ENCODE measurements around the gene SPPL2C. TPM values are rescaled to one million over a fixed set of nuclear protein-coding genes. Genes with fewer than 3 reads are reported as not detected.

The SPPL2C gene
- total and polyA plus RNA-seq, 4 donors, result not detected

GRCh38 chr17:45814622-45815606 is 29.8 kb upstream of the SPPL2C start:
- H3K27ac ChIP-seq (ENCODE audit: low read depth in 1 of 2, low read length in 2 of 2), result no peak overlapping the region
- peaks cover 0 to 3% of the 10 kb centered on the region in 2 donors for H3K4me1 ChIP-seq (ENCODE audit: control insufficient read depth in 1 of 2, insufficient read depth in 2 of 2, low read length in 2 of 2)
- ATAC-seq (ENCODE audit: low FRiP score) (no peak), DNase-seq (no peak)
- intact Hi-C loops (cut with DNase I), result no loop called here
- H3K36me3 ChIP-seq (ENCODE audit: control insufficient read depth in 1 of 2, insufficient read depth in 2 of 2, low read length in 1 of 2), result no peaks in the 10 kb centered on the region
- H3K27me3 ChIP-seq (ENCODE audit: control insufficient read depth in 1 of 2, insufficient read depth in 2 of 2, low read length in 1 of 2), result no peaks in the 10 kb centered on the region
- WGBS, 2 donors, result 30 to 35% methylated on average over 17 of the region's 17 CpGs
- no peak overlapping the region for H3K4me3 ChIP-seq (ENCODE audit: low read length in 2 of 2)
- no peaks in the 10 kb centered on the region for H3K9me3 ChIP-seq (ENCODE audit: control insufficient read depth, low read length)

- H3K9me3 ChIP-seq (ENCODE audit: control insufficient read depth, low read length), result no peaks in the 10 kb centered on the region
- WGBS, 2 donors, result 76% methylated on average over 6 of the region's 6 CpGs
- H3K4me3 ChIP-seq (ENCODE audit: low read length in 2 of 2), result no peak overlapping the region
- ATAC-seq (ENCODE audit: low FRiP score) (no peak), DNase-seq (no peak)
- no peaks in the 10 kb centered on the region for H3K36me3 ChIP-seq (ENCODE audit: control insufficient read depth in 1 of 2, insufficient read depth in 2 of 2, low read length in 1 of 2)
- intact Hi-C loops (cut with DNase I), result no loop called here
- no peaks in the 10 kb centered on the region for H3K27me3 ChIP-seq (ENCODE audit: control insufficient read depth in 1 of 2, insufficient read depth in 2 of 2, low read length in 1 of 2)
- no peak overlapping the region for H3K27ac ChIP-seq (ENCODE audit: low read depth in 1 of 2, low read length in 2 of 2)
- peaks cover 0 to 3% of the 10 kb centered on the region in 2 donors for H3K4me1 ChIP-seq (ENCODE audit: control insufficient read depth in 1 of 2, insufficient read depth in 2 of 2, low read length in 2 of 2)
These were observed 28.9 kb upstream of the SPPL2C start for GRCh38 chr17:45815752-45816151.

- WGBS, 2 donors, result 81 to 83% methylated on average over 6 of the region's 6 CpGs
- H3K36me3 ChIP-seq (ENCODE audit: control insufficient read depth in 1 of 2, insufficient read depth in 2 of 2, low read length in 1 of 2), result no peaks in the 10 kb centered on the region
- no peaks in the 10 kb centered on the region for H3K27me3 ChIP-seq (ENCODE audit: control insufficient read depth in 1 of 2, insufficient read depth in 2 of 2, low read length in 1 of 2)
- H3K4me1 ChIP-seq (ENCODE audit: control insufficient read depth in 1 of 2, insufficient read depth in 2 of 2, low read length in 2 of 2), result peaks cover 0 to 3% of the 10 kb centered on the region in 2 donors
- intact Hi-C loops (cut with DNase I), result no loop called here
- DNase-seq, result no peak
- ATAC-seq (ENCODE audit: low FRiP score), result no peak
- no peak overlapping the region for H3K27ac ChIP-seq (ENCODE audit: low read depth in 1 of 2, low read length in 2 of 2)
- H3K4me3 ChIP-seq (ENCODE audit: low read length in 2 of 2), result no peak overlapping the region
- no peaks in the 10 kb centered on the region for H3K9me3 ChIP-seq (ENCODE audit: control insufficient read depth, low read length)
These were observed 26.6 kb upstream of the SPPL2C start for GRCh38 chr17:45818041-45818440.

- Histone ChIP-seq H3K36me3 (ENCODE audit: control insufficient read depth in 1 of 2, insufficient read depth in 2 of 2, low read length in 1 of 2) (no peaks in the 10 kb centered on the region), H3K9me3 (ENCODE audit: control insufficient read depth, low read length) (no peaks in the 10 kb centered on the region), H3K4me3 (ENCODE audit: low read length in 2 of 2) (no peak overlapping the region), H3K4me1 (ENCODE audit: control insufficient read depth in 1 of 2, insufficient read depth in 2 of 2, low read length in 2 of 2) (peaks cover 0 to 3% of the 10 kb centered on the region in 2 donors), H3K27me3 (ENCODE audit: control insufficient read depth in 1 of 2, insufficient read depth in 2 of 2, low read length in 1 of 2) (no peaks in the 10 kb centered on the region), H3K27ac (ENCODE audit: low read depth in 1 of 2, low read length in 2 of 2) (no peak overlapping the region)
- DNase-seq (no peak), ATAC-seq (ENCODE audit: low FRiP score) (no peak)
- WGBS, 2 donors, result 82 to 83% methylated on average over 4 of the region's 4 CpGs
- intact Hi-C loops (cut with DNase I), result no loop called here
These were observed 26.0 kb upstream of the SPPL2C start for GRCh38 chr17:45818699-45819098.

- WGBS, 2 donors, result 81 to 86% methylated on average over 6 of the region's 6 CpGs
- Histone ChIP-seq H3K9me3 (ENCODE audit: control insufficient read depth, low read length) (no peaks in the 10 kb centered on the region), H3K27me3 (ENCODE audit: control insufficient read depth in 1 of 2, insufficient read depth in 2 of 2, low read length in 1 of 2) (no peaks in the 10 kb centered on the region), H3K36me3 (ENCODE audit: control insufficient read depth in 1 of 2, insufficient read depth in 2 of 2, low read length in 1 of 2) (no peaks in the 10 kb centered on the region), H3K4me3 (ENCODE audit: low read length in 2 of 2) (no peak overlapping the region), H3K27ac (ENCODE audit: low read depth in 1 of 2, low read length in 2 of 2) (no peak overlapping the region), H3K4me1 (ENCODE audit: control insufficient read depth in 1 of 2, insufficient read depth in 2 of 2, low read length in 2 of 2) (peaks cover 0 to 2% of the 10 kb centered on the region in 2 donors)
- intact Hi-C loops (cut with DNase I), result no loop called here
- no peak for DNase-seq
- no peak for ATAC-seq (ENCODE audit: low FRiP score)
These were observed 25.0 kb upstream of the SPPL2C start for GRCh38 chr17:45819632-45820031.

- 53 to 56% methylated on average over 6 of the region's 6 CpGs for WGBS, 2 donors
- no peaks in the 10 kb centered on the region for H3K36me3 ChIP-seq (ENCODE audit: control insufficient read depth in 1 of 2, insufficient read depth in 2 of 2, low read length in 1 of 2)
- no peak overlapping the region for H3K27ac ChIP-seq (ENCODE audit: low read depth in 1 of 2, low read length in 2 of 2)
- DNase-seq (no peak), ATAC-seq (ENCODE audit: low FRiP score) (no peak)
- no peaks in the 10 kb centered on the region for H3K27me3 ChIP-seq (ENCODE audit: control insufficient read depth in 1 of 2, insufficient read depth in 2 of 2, low read length in 1 of 2)
- H3K4me1 ChIP-seq (ENCODE audit: control insufficient read depth in 1 of 2, insufficient read depth in 2 of 2, low read length in 2 of 2), result no peaks in the 10 kb centered on the region
- intact Hi-C loops (cut with DNase I), result no loop called here
- H3K9me3 ChIP-seq (ENCODE audit: control insufficient read depth, low read length), result no peaks in the 10 kb centered on the region
- no peak overlapping the region for H3K4me3 ChIP-seq (ENCODE audit: low read length in 2 of 2)
These were observed 24.5 kb upstream of the SPPL2C start for GRCh38 chr17:45820052-45820780.

GRCh38 chr17:45821147-45821546 is 23.5 kb upstream of the SPPL2C start:
- ATAC-seq (ENCODE audit: low FRiP score), result no peak
- Histone ChIP-seq H3K4me3 (ENCODE audit: low read length in 2 of 2) (no peak overlapping the region), H3K27me3 (ENCODE audit: control insufficient read depth in 1 of 2, insufficient read depth in 2 of 2, low read length in 1 of 2) (no peaks in the 10 kb centered on the region), H3K9me3 (ENCODE audit: control insufficient read depth, low read length) (no peaks in the 10 kb centered on the region), H3K27ac (ENCODE audit: low read depth in 1 of 2, low read length in 2 of 2) (no peak overlapping the region), H3K4me1 (ENCODE audit: control insufficient read depth in 1 of 2, insufficient read depth in 2 of 2, low read length in 2 of 2) (no peaks in the 10 kb centered on the region), H3K36me3 (ENCODE audit: control insufficient read depth in 1 of 2, insufficient read depth in 2 of 2, low read length in 1 of 2) (no peaks in the 10 kb centered on the region)
- intact Hi-C loops (cut with DNase I), result no loop called here
- 93 to 96% methylated on average over 9 of the region's 9 CpGs for WGBS, 2 donors
- DNase-seq, result no peak

- Histone ChIP-seq H3K4me1 (ENCODE audit: control insufficient read depth in 1 of 2, insufficient read depth in 2 of 2, low read length in 2 of 2) (no peaks in the 10 kb centered on the region), H3K27me3 (ENCODE audit: control insufficient read depth in 1 of 2, insufficient read depth in 2 of 2, low read length in 1 of 2) (no peaks in the 10 kb centered on the region), H3K4me3 (ENCODE audit: low read length in 2 of 2) (no peak overlapping the region), H3K36me3 (ENCODE audit: control insufficient read depth in 1 of 2, insufficient read depth in 2 of 2, low read length in 1 of 2) (no peaks in the 10 kb centered on the region), H3K9me3 (ENCODE audit: control insufficient read depth, low read length) (no peaks in the 10 kb centered on the region), H3K27ac (ENCODE audit: low read depth in 1 of 2, low read length in 2 of 2) (no peak overlapping the region)
- DNase-seq, result no peak
- intact Hi-C loops (cut with DNase I), result no loop called here
- ATAC-seq (ENCODE audit: low FRiP score), result no peak
- 84 to 87% methylated on average over 10 of the region's 10 CpGs for WGBS, 2 donors
These were observed 21.1 kb upstream of the SPPL2C start for GRCh38 chr17:45823598-45823997.

Data from aorta (tissue), 5 donors.